ENCODE results near the gene NOSIP. TPM values are rescaled to one million over a fixed set of nuclear protein-coding genes. Genes with fewer than 3 reads are reported as not detected.

NOSIP gene
- total RNA-seq, 2 donors from 2014 or later = 39.0 to 62.3 TPM

DNA sequence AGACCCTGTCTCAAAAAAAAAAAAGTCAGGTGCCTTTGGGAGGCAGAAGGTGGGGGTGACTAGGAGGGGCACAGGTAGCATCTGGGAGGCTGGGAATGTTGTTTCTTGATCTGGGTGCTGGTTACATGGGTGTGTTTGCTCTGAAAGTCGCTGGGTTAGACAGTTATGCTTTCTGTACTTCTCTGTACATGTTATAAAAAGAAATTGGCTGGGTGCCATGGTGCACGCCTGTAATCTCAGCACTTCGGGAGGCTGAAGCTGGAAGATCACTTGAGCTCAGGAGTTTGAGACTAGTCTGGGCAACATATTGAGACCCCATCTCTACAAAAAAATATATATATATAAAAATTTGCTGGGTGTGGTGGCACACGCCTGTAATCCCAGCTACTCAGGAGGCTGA, 15.1 kb downstream of the NOSIP start:
- TF ChIP-seq, protein P1, sequence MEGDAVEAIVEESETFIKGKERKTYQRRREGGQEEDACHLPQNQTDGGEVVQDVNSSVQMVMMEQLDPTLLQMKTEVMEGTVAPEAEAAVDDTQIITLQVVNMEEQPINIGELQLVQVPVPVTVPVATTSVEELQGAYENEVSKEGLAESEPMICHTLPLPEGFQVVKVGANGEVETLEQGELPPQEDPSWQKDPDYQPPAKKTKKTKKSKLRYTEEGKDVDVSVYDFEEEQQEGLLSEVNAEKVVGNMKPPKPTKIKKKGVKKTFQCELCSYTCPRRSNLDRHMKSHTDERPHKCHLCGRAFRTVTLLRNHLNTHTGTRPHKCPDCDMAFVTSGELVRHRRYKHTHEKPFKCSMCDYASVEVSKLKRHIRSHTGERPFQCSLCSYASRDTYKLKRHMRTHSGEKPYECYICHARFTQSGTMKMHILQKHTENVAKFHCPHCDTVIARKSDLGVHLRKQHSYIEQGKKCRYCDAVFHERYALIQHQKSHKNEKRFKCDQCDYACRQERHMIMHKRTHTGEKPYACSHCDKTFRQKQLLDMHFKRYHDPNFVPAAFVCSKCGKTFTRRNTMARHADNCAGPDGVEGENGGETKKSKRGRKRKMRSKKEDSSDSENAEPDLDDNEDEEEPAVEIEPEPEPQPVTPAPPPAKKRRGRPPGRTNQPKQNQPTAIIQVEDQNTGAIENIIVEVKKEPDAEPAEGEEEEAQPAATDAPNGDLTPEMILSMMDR (IDR thresholded peaks at IDR 0.05) = no peak
- DNase-seq (ENCODE audit: low spot score) = no peak
- H3K4me1 ChIP-seq = peaks cover 0 to 32% of the 10 kb centered on the region in 2 donors
- no peaks in the 10 kb centered on the region for H3K9me3 ChIP-seq
- H3K4me3 ChIP-seq = no peak overlapping the region
- no peak overlapping the region for H3K27ac ChIP-seq
- H3K27me3 ChIP-seq = no peaks in the 10 kb centered on the region
- peaks cover 2% of the 10 kb centered on the region for H3K36me3 ChIP-seq

DNA sequence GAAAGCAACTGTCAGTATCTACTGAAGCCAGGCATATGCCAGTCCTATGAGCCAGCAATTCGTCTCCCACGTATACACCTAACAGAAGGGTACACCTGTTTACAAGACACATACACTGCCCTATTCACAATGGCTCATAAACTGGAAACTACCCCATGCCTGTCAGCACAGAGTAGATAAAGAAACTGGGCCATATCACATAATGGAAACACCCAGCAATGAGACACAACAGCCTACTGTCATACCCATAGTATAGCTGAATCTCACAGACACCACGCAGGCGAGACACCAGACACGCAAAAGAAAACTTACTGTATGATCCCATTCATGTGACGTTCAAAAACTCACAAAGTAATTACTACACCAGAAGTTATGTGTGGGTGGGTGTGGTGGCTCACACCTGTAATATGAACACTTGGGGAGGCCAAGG, 15.7 kb downstream of the NOSIP start:
- TF ChIP-seq, protein P1 (IDR thresholded peaks at IDR 0.05) = no peak
- no peak overlapping the region for H3K27ac ChIP-seq
- H3K27me3 ChIP-seq = no peaks in the 10 kb centered on the region
- H3K36me3 ChIP-seq = peaks cover 8% of the 10 kb centered on the region
- DNase-seq (ENCODE audit: low spot score) = no peak
- H3K4me1 ChIP-seq = peaks cover 0 to 32% of the 10 kb centered on the region in 2 donors
- no peaks in the 10 kb centered on the region for H3K9me3 ChIP-seq
- H3K4me3 ChIP-seq = no peak overlapping the region

DNA sequence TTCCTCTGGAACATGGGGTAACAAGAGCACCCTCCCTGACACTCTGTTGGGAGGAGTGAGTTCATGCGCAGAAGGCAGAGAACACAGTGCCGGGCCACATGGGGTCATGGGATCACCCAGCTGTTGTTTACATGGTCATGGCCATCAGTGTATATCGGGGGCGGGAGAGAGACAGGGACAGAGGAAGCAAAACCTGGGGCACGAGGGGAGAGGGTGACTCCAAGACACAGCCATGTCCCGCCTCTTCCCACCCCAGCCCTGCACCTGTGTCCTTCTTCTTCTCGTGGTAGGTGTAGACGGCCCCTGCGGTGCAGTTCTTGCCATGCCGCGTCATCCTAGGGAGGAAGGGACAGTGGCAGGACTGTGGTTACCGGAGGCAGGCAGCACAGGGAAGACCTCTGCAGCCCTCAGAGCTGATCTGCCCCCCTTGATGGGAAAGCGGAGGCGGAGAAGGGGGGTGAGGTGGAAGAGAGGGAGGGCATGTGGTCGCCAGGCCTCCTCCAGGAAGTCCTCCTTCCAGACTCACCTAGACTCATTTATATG, 19.9 kb downstream of the NOSIP start:
- no peaks in the 10 kb centered on the region for H3K9me3 ChIP-seq
- no peak for DNase-seq (ENCODE audit: low spot score)
- TF ChIP-seq, protein P1 (IDR thresholded peaks at IDR 0.05) = no peak
- peaks cover 47% of the 10 kb centered on the region for H3K36me3 ChIP-seq
- H3K4me1 ChIP-seq = peaks cover 0 to 18% of the 10 kb centered on the region in 2 donors
- peak overlapping the region in 1 of 2 donors; percentile 7 for H3K27ac ChIP-seq
- H3K27me3 ChIP-seq = no peaks in the 10 kb centered on the region
- H3K4me3 ChIP-seq = no peak overlapping the region

DNA sequence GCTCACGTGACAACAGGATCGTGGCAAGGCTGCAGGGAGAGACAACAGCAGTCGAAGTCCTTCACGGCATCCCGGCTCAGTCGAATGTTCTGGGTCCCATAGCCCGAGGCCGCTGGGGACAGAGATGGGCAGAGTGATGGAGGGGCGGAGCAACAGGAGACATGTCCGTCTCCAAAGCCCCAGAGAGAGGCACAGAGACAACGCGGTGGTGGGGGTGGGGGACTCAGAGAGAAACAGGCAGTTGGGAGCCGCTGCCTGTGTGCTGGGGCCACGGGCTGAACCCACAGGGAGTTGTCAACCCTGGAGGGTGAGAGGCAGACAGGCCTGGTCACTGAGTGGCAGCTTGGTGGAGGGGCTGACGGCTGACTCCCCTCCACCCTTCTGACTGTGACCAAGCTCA, 20.4 kb downstream of the NOSIP start:
- H3K27ac ChIP-seq = peak overlapping the region in 1 of 2 donors; percentile 7
- H3K27me3 ChIP-seq = no peaks in the 10 kb centered on the region
- no peaks in the 10 kb centered on the region for H3K9me3 ChIP-seq
- no peak overlapping the region for H3K4me3 ChIP-seq
- no peak for DNase-seq (ENCODE audit: low spot score)
- H3K36me3 ChIP-seq = peaks cover 50% of the 10 kb centered on the region
- TF ChIP-seq, protein P1 (IDR thresholded peaks at IDR 0.05) = no peak
- peaks cover 0 to 13% of the 10 kb centered on the region in 2 donors for H3K4me1 ChIP-seq

DNA sequence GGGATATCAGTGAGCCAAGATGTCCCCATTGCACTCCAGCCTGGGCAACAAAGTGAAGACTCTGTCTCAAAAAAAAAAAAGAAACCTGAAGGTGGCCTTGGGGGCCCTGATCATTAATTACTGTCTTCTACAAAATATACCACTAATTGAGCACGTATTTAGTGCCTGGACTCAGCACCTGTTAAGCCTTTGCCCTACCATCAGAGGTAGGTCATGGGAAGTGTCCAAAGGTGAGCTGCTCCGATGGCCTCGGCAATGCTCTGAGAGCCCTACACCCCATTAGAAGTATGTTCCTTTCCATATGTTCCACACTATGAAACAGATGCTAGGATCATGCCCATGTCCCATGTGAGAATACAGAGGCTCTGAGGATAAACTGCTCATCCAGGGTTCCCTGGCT, 20.9 kb downstream of the NOSIP start:
- Histone ChIP-seq H3K9me3 (no peaks in the 10 kb centered on the region), H3K4me3 (no peak overlapping the region), H3K27ac (no peak overlapping the region), H3K4me1 (peaks cover 0 to 12% of the 10 kb centered on the region in 2 donors), H3K36me3 (peaks cover 55% of the 10 kb centered on the region), H3K27me3 (no peaks in the 10 kb centered on the region)
- TF ChIP-seq, protein P1 (IDR thresholded peaks at IDR 0.05) = no peak
- DNase-seq (ENCODE audit: low spot score) = no peak

DNA sequence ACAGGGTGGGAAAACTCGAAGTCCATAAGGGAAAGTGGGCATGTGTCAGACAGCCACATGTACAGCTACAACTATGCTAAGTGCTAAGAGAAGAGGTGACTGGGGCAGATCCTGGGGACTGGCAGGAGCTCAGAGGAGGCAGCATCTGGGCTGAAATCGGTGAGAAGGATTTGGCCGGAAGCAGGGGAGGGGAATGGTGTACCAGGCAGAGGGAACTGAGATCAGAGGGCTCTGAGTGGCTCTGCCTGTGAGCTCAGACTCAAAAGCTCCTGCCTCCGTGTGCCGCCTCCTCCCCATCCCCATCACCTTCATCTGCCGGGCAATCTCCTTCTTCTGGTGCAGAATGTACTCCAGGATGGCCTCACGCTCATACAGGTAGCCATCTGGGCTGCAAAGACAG, 21.8 kb downstream of the NOSIP start:
- Histone ChIP-seq H3K27me3 (no peaks in the 10 kb centered on the region), H3K4me3 (no peak overlapping the region), H3K4me1 (peaks cover 0 to 14% of the 10 kb centered on the region in 2 donors), H3K9me3 (no peaks in the 10 kb centered on the region), H3K27ac (no peak overlapping the region), H3K36me3 (peaks cover 56% of the 10 kb centered on the region)
- DNase-seq (ENCODE audit: low spot score) = no peak
- TF ChIP-seq, protein P1 (IDR thresholded peaks at IDR 0.05) = no peak

All from right atrium auricular region (tissue), 2 donors.